A673 (cell line): ENCODE measurements around the gene CHRNA1. TPM values are rescaled to one million over a fixed set of nuclear protein-coding genes. Genes with fewer than 3 reads are reported as not detected.

Source experiments
- BruUV-seq: library from RNA; stranded (reverse); fragments of 400-500 nt; replicated peaks from 2 replicates; lab custom pipeline; 2021; lab: Mats Ljungman, UMichigan
- CTCF ChIA-PET: fragments of 300-600 bp; sonication (Branson Sonifier 250); formaldehyde crosslinking; loops from one replicate; lab custom pipeline; 2022; ENCODE audit warnings: antibody characterized with exemption; lab: Charles Lee
- POLR2A ChIA-PET: fragments of 300-600 bp; sonication (Branson Sonifier 250); formaldehyde crosslinking; loops from one replicate; lab custom pipeline; 2022; ENCODE audit warnings: antibody characterized with exemption; ENCODE audit not compliant: low non-redundant PET; lab: Charles Lee
- DNase-seq: peaks from one replicate; pipeline ENCODE4 v3.0.0-alpha.2; 2015; ENCODE audit warnings: low spot score
- H3K27ac ChIP-seq: fragments of 200-600 bp; sonication (generic); 2 replicates; pipeline ENCODE4 v1.5.1; 2016; ENCODE audit warnings: mixed run types, low read depth, mild to moderate bottlenecking, mixed read lengths, antibody characterized with exemption, low read length; ENCODE audit not compliant: poor library complexity, severe bottlenecking
- H3K27me3 ChIP-seq: fragments of 200-600 bp; sonication (generic); replicated peaks from 2 replicates; pipeline ENCODE4 v1.6.1; 2017; ENCODE audit warnings: mixed run types, low read depth, mild to moderate bottlenecking, mixed read lengths, antibody characterized with exemption, low read length; ENCODE audit not compliant: insufficient read depth, poor library complexity
- H3K36me3 ChIP-seq: fragments of 200-600 bp; sonication (generic); 2 replicates; pipeline ENCODE4 v1.6.1; 2016; ENCODE audit warnings: mixed run types, mild to moderate bottlenecking, mixed read lengths, antibody characterized with exemption, low read length; ENCODE audit not compliant: insufficient read depth, poor library complexity, severe bottlenecking
- H3K4me1 ChIP-seq: fragments of 200-600 bp; sonication (generic); 2 replicates; pipeline ENCODE4 v1.6.1; 2017; ENCODE audit warnings: mixed run types, mild to moderate bottlenecking, mixed read lengths, antibody characterized with exemption, low read length; ENCODE audit not compliant: insufficient read depth, poor library complexity, severe bottlenecking
- H3K4me3 ChIP-seq: fragments of 200-600 bp; sonication (generic); 2 replicates; pipeline ENCODE4 v1.5.1; 2016; ENCODE audit warnings: low read depth, mixed run types, mild to moderate bottlenecking, mixed read lengths, low read length; ENCODE audit not compliant: poor library complexity, severe bottlenecking
- H3K9me3 ChIP-seq: fragments of 200-600 bp; sonication (generic); 2 replicates; pipeline ENCODE4 v1.6.1; 2016; ENCODE audit warnings: mixed run types, low read depth, mild to moderate bottlenecking, mixed read lengths, antibody characterized with exemption, low read length; ENCODE audit not compliant: poor library complexity, severe bottlenecking
- EZH2 ChIP-seq: fragments of 200-600 bp; sonication (generic); IDR thresholded peaks from 2 replicates; pipeline ENCODE4 v1.6.1; 2017; ENCODE audit warnings: borderline replicate concordance, low read depth, mild to moderate bottlenecking, mixed read lengths, antibody characterized with exemption, low read length; ENCODE audit not compliant: poor library complexity, severe bottlenecking
- intact Hi-C: fragments of 100-400 bp; cut with micrococcal nuclease; formaldehyde crosslinking; loops from one replicate; pipeline ENCODE4 v1.10.0; 2022; ENCODE audit not compliant: unreplicated experiment
- total RNA-seq: library from RNA; stranded (reverse); gene quantifications from 2 replicates; pipeline ENCODE4 v1.2.3, GENCODE V29; 2021
- TF ChIP-seq, protein P1 (sequence below): fragments of 300-800, 200-600 bp; sonication (generic); conservative IDR thresholded peaks from 2 replicates; pipeline ENCODE4 v1.5.1; 2017; ENCODE audit warnings: low read depth, mild to moderate bottlenecking, antibody characterized with exemption, low read length, moderate library complexity, mixed read lengths

The CHRNA1 gene
- total RNA-seq, 1 experiment from 2014 or later: not detected

DNA sequence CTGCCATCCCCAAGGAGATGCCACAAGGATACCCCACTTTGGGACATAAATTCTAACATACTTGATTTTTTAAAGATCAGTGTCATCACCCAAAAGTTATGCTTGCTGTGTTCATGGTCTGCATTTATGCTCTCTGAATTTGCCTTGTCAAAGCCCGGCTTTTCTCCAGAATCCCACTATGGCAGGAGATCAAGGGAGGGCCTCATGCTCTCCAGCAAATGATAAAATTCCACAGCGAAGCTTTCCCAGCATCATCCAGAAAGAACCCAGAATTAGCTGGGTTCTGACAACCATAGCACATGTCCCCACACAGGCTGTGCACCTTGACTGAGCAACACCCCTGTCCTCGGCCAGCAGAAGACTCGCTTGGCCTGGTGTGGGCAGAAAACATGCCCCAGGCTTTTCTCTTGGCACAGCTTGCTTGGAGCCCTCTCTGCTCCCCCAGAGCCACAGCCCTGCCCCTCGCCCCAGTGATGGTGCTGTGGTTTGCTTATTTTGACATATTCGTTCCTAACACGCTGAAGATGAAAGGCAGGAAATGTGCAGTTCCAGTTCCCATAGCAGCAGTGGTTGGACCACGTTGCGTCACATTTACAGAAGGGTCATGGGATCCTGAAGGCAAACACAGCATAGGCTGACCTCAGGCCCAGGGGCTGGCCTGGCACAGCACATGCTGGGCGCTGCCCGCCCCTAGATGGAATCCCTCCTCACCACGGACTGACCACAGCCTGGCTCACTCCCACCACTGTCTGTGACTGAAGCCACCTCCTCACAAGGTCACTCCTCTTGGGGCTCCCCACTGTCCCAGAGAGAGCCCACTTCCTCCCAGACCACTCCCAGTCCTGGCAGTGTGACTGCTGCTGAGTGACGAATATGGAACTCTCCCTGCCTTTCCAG, 14.1 kb upstream of the CHRNA1 start:
- no peak for TF ChIP-seq EZH2
- TF ChIP-seq, protein P1, sequence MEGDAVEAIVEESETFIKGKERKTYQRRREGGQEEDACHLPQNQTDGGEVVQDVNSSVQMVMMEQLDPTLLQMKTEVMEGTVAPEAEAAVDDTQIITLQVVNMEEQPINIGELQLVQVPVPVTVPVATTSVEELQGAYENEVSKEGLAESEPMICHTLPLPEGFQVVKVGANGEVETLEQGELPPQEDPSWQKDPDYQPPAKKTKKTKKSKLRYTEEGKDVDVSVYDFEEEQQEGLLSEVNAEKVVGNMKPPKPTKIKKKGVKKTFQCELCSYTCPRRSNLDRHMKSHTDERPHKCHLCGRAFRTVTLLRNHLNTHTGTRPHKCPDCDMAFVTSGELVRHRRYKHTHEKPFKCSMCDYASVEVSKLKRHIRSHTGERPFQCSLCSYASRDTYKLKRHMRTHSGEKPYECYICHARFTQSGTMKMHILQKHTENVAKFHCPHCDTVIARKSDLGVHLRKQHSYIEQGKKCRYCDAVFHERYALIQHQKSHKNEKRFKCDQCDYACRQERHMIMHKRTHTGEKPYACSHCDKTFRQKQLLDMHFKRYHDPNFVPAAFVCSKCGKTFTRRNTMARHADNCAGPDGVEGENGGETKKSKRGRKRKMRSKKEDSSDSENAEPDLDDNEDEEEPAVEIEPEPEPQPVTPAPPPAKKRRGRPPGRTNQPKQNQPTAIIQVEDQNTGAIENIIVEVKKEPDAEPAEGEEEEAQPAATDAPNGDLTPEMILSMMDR: no peak
- Histone ChIP-seq H3K27me3 (no peaks in the 10 kb centered on the region), H3K27ac (no peak overlapping the region), H3K4me3 (no peak overlapping the region), H3K36me3 (no peaks in the 10 kb centered on the region), H3K4me1 (peaks cover 3% of the 10 kb centered on the region), H3K9me3 (no peaks in the 10 kb centered on the region)
- ChIA-PET POLR2A (no interaction called here), CTCF (no interaction called here)
- no TSS peak for BruUV-seq
- DNase-seq: no peak
- intact Hi-C loops: no loop called here

DNA sequence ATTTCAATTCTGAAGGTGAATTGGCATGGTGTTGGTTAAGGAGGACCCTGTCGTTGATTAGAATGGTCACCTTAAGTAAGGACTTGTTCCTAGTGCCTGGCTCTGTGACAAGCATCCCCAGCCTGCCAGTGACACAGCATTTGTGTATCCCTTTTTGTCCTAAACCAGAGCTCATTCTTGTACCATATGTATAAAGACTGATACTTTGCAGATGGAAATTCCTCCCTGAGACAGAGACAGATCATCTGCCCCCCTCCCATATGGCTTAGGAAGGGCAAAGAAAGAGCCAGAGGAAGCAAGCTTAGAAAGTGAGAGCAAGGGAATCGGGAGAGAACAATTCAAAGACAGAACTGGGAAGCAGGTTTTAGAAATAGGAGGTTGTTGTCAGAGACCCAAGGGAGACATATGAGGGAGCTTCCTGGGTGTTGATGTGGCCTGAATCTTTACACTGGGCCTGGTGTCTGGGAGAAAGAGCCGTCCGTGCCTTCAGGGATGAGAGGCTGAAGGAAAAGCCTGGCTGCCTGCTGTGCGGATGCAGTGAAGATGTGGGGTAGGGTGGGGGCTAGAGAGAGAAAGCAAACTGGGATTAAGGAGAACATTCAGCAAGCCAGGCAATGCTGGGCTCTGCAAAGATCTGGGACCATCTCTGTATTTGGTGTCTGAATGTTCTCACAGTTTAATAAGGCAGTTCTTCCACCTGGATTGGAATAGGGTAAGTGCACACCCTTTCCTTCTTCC, 13.2 kb upstream of the CHRNA1 start:
- POLR2A ChIA-PET: no interaction called here
- Histone ChIP-seq H3K27ac (no peak overlapping the region), H3K4me3 (no peak overlapping the region), H3K27me3 (no peaks in the 10 kb centered on the region), H3K9me3 (no peaks in the 10 kb centered on the region), H3K4me1 (peaks cover 3% of the 10 kb centered on the region), H3K36me3 (no peaks in the 10 kb centered on the region)
- intact Hi-C loops: no loop called here
- CTCF ChIA-PET: no interaction called here
- DNase-seq: no peak
- no peak for TF ChIP-seq EZH2
- TF ChIP-seq, protein P1: no peak
- BruUV-seq: no TSS peak

- POLR2A ChIA-PET: no interaction called here
- intact Hi-C loops: no loop called here
- CTCF ChIA-PET: no interaction called here
- Histone ChIP-seq H3K27ac (no peak overlapping the region), H3K4me1 (peaks cover 3% of the 10 kb centered on the region), H3K27me3 (no peaks in the 10 kb centered on the region), H3K9me3 (no peaks in the 10 kb centered on the region), H3K4me3 (no peak overlapping the region), H3K36me3 (no peaks in the 10 kb centered on the region)
- TF ChIP-seq, protein P1: no peak
- no peak for TF ChIP-seq EZH2
- no peak for DNase-seq
- no TSS peak for BruUV-seq
Measured at GRCh38 chr2:174776675-174777074, 12.4 kb upstream of the CHRNA1 start.
